Measurements from ENCODE around the gene PTPRE.

DNA sequence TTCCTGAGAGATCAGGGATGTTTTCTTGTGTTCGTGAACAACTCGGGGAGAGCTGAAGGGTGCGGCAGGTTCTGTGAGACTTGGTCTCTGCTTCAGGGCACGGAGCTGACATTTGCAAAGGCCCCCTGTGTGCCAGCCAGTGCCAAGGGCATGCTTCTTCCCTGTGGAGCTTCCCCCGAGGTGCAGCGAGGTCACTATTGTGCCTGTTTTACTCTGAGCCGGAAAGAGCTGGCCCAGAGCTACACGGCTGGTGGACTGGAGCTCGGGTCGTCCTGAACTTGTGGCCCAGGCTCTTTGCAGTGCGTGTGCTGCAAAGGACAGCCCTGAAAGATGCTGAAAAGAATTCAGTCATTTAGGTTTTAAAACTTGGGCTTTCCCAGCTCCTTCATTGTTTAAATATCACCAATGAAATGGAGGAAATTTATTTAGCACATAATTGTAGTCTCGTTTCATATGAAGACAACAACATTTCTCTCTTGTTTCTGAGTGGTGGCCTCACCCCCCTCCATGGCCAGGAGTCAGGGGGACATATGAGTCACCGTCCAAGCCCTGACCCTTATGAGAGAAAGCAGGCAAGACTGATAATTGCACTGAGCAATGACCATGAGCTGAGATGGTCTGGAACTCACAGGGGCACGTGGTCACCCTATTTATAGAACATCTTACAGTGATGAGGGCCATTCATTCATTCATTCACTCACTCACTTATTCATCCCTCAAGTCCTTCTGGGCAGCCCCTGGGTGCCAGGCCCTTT is 102.6 kb downstream of the PTPRE start:
- TF ChIP-seq CTCF (IDR thresholded peaks at IDR 0.05) = no peak
- no peak for TF ChIP-seq POLR2A (IDR thresholded peaks at IDR 0.05)

All from lower leg skin (tissue), 3 donors.